Peyer's patch (tissue), 4 donors: ENCODE results near the gene SPATS2.

Experiments used
- CTCF ChIP-seq, 6 experiments: fragments of 450-650 bp in 4 of 6; fragments of 200-600 bp in 2 of 6; sonication (generic) in 1 of 6; IDR thresholded peaks; one replicate each; pipeline ENCODE4 v1.5.1; 2017 to 2019; ENCODE audit warnings: antibody characterized with exemption in 6 of 6, mild to moderate bottlenecking in 3 of 6, moderate library complexity in 1 of 6
- POLR2A ChIP-seq, 2 donors: fragments of 450-650 bp; IDR thresholded peaks; one replicate each; pipeline ENCODE4 v1.5.1; 2017; ENCODE audit warnings: antibody characterized with exemption in 2 of 2, mild to moderate bottlenecking in 2 of 2, moderate library complexity in 2 of 2

- TF ChIP-seq CTCF (IDR thresholded peaks at IDR 0.05) (no peak), POLR2A (IDR thresholded peaks at IDR 0.05) (no peak)
Measured at GRCh38 chr12:49524660-49525324, 157.5 kb downstream of the SPATS2 start.
